ENCODE data around the gene GOSR2. TPM values are rescaled to one million over a fixed set of nuclear protein-coding genes. Genes with fewer than 3 reads are reported as not detected.

The GOSR2 gene
- total and polyA plus RNA-seq, 2 of the 13 experiments (the other 11 are each of a cell fraction or from before 2014, with no cell fraction given): 61.5 to 63.9 TPM

GRCh38 chr17:46922804-46923635, at the start of gene GOSR2 (continued):
- no peak for TF ChIP-seq ZNF33A (CRISPR knock-in tag; IDR thresholded peaks at IDR 0.05; ENCODE audit: borderline replicate concordance)
- no peak; the same call in 1 of the 2 replicates for TF ChIP-seq NR0B2 (CRISPR knock-in tag; IDR thresholded peaks at IDR 0.05)
- no peak; the same call in 1 of the 2 replicates for TF ChIP-seq ZNF703 (CRISPR knock-in tag; IDR thresholded peaks at IDR 0.05; ENCODE audit: borderline replicate concordance)
- peak; percentile 92 to 94 for TF ChIP-seq HMGXB4 (CRISPR knock-in tag; IDR thresholded peaks at IDR 0.05; ENCODE audit: borderline replicate concordance in 1 of 2, low read depth in 1 of 2)
- peak; percentile 97 for TF ChIP-seq ZNF567 (CRISPR knock-in tag; IDR thresholded peaks at IDR 0.05; ENCODE audit: borderline replicate concordance)
- no peak for TF ChIP-seq CC2D1A (CRISPR knock-in tag; IDR thresholded peaks at IDR 0.05)
- TF ChIP-seq ZNF777 (CRISPR knock-in tag; IDR thresholded peaks at IDR 0.05): no peak
- peak; percentile 98 for TF ChIP-seq SRY (CRISPR knock-in tag; IDR thresholded peaks at IDR 0.05)
- TF ChIP-seq ERF (CRISPR knock-in tag; IDR thresholded peaks at IDR 0.05): peak; percentile 96; the same call in 1 of the 2 replicates
- peak; percentile 99 for TF ChIP-seq POLR2G (IDR thresholded peaks at IDR 0.05; ENCODE audit: low read depth, low read length)
- peak; percentile 95 for TF ChIP-seq PITX1 (CRISPR knock-in tag; IDR thresholded peaks at IDR 0.05)
- peak; percentile 99 for TF ChIP-seq ZNF350 (CRISPR knock-in tag; IDR thresholded peaks at IDR 0.05; ENCODE audit: borderline replicate concordance, low read depth)
- TF ChIP-seq ZBTB8A (CRISPR knock-in tag; IDR thresholded peaks at IDR 0.05; ENCODE audit: borderline replicate concordance, low read depth): peak; percentile 46; the same call in 1 of the 2 replicates
- TF ChIP-seq RAD21 (CRISPR knock-in tag; IDR thresholded peaks at IDR 0.05): peak; percentile 57
- peak; percentile 66; the same call in 1 of the 2 replicates for TF ChIP-seq ZBTB2 (CRISPR knock-in tag; IDR thresholded peaks at IDR 0.05; ENCODE audit: low read depth)
- peak; percentile 93 to 98 for TF ChIP-seq POLR2A (IDR thresholded peaks at IDR 0.05; ENCODE audit: insufficient read depth in 1 of 2, low read depth in 2 of 2, low read length in 2 of 2)
- no peak for TF ChIP-seq NFIC (IDR thresholded peaks at IDR 0.05; ENCODE audit: low read length)
- peak; percentile 67; the same call in 1 of the 2 replicates for TF ChIP-seq ZNF614 (CRISPR knock-in tag; IDR thresholded peaks at IDR 0.05; ENCODE audit: borderline replicate concordance)
- TF ChIP-seq RBFOX2 (IDR thresholded peaks at IDR 0.05; ENCODE audit: low read depth, low read length): peak; percentile 99
- TF ChIP-seq HCFC1 (IDR thresholded peaks at IDR 0.05; ENCODE audit: low read depth, low read length): peak; percentile 72; the same call in 1 of the 2 replicates
- peak; percentile 87 for TF ChIP-seq ZBTB34 (CRISPR knock-in tag; IDR thresholded peaks at IDR 0.05)
- 0 out of 2 replicates have a peak, but pooled peaks have one; percentile 60 for TF ChIP-seq ZNF20 (CRISPR knock-in tag; IDR thresholded peaks at IDR 0.05)
- TF ChIP-seq ZNF549 (CRISPR knock-in tag; IDR thresholded peaks at IDR 0.05): no peak
- peak; percentile 86 for TF ChIP-seq RXRA (CRISPR knock-in tag; IDR thresholded peaks at IDR 0.05)
- TF ChIP-seq CCDC6 (CRISPR knock-in tag; IDR thresholded peaks at IDR 0.05): peak; percentile 28; the same call in 1 of the 2 replicates

All from HepG2 (cell line).